ENCODE data around the gene PTPRU. TPM values are rescaled to one million over a fixed set of nuclear protein-coding genes. Genes with fewer than 3 reads are reported as not detected.

The PTPRU gene
- total RNA-seq, 2 donors from 2014 or later, result 28.7 to 47.8 TPM

- Histone ChIP-seq H3K9me3 (no peaks in the 10 kb centered on the region), H3K36me3 (peaks cover 27% of the 10 kb centered on the region), H3K4me3 (no peak overlapping the region), H3K27ac (no peak overlapping the region), H3K27me3 (replicated peaks; ENCODE audit: insufficient read depth) (no peaks in the 10 kb centered on the region), H3K4me1 (ENCODE audit: control insufficient read depth in 1 of 2, low read depth in 2 of 2) (no peaks in the 10 kb centered on the region)
- no peak for DNase-seq (ENCODE audit: low spot score)
- ATAC-seq (ENCODE audit: insufficient number of reproducible peaks, low FRiP score, low read depth), result no peak
- TF ChIP-seq CTCF (IDR thresholded peaks at IDR 0.05), result no peak
These were observed 67.1 kb downstream of the PTPRU start for GRCh38 chr1:29303201-29304024.

- ATAC-seq (ENCODE audit: insufficient number of reproducible peaks, low FRiP score, low read depth) (no peak), DNase-seq (ENCODE audit: low spot score) (no peak)
- H3K4me3 ChIP-seq, result no peak overlapping the region
- H3K4me1 ChIP-seq (ENCODE audit: control insufficient read depth in 1 of 2, low read depth in 2 of 2), result no peaks in the 10 kb centered on the region
- no peaks in the 10 kb centered on the region for H3K9me3 ChIP-seq
- H3K27ac ChIP-seq, result no peak overlapping the region
- H3K36me3 ChIP-seq, result peaks cover 27% of the 10 kb centered on the region
- H3K27me3 ChIP-seq (replicated peaks; ENCODE audit: insufficient read depth), result no peaks in the 10 kb centered on the region
- no peak for TF ChIP-seq CTCF (IDR thresholded peaks at IDR 0.05)
These were observed 67.8 kb downstream of the PTPRU start for GRCh38 chr1:29304025-29304684.

DNA sequence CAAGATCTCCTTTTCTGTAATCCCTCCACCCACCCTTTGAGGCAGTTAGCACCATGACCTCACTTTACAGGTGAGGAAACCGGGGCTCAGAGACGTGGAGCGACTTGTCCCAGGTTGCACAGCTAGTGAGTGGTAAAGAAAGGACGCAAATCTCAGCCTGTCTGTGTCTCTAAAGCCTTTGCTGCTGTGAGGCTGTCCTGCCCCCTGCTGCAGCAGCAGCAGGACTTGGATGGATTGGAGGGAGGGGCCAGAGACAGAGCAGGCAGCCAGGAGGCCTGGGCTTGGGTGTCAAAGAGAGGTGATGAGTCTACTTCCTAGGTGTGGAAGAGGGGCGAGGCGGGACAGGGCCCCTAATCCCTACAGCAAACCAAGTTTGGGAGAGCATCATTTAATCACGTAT lies 69.6 kb downstream of the PTPRU start:
- Histone ChIP-seq H3K27ac (no peak overlapping the region), H3K36me3 (peaks cover 15% of the 10 kb centered on the region), H3K4me1 (ENCODE audit: control insufficient read depth in 1 of 2, low read depth in 2 of 2) (no peaks in the 10 kb centered on the region), H3K27me3 (replicated peaks; ENCODE audit: insufficient read depth) (no peaks in the 10 kb centered on the region), H3K4me3 (no peak overlapping the region), H3K9me3 (no peaks in the 10 kb centered on the region)
- TF ChIP-seq CTCF (IDR thresholded peaks at IDR 0.05), result no peak
- DNase-seq (ENCODE audit: low spot score), result no peak
- no peak for ATAC-seq (ENCODE audit: insufficient number of reproducible peaks, low FRiP score, low read depth)

GRCh38 chr1:29306471-29307140 lies 70.3 kb downstream of the PTPRU start:
- ATAC-seq (ENCODE audit: insufficient number of reproducible peaks, low FRiP score, low read depth) (no peak), DNase-seq (ENCODE audit: low spot score) (no peak)
- Histone ChIP-seq H3K4me1 (ENCODE audit: control insufficient read depth in 1 of 2, low read depth in 2 of 2) (no peaks in the 10 kb centered on the region), H3K27ac (no peak overlapping the region), H3K27me3 (replicated peaks; ENCODE audit: insufficient read depth) (no peaks in the 10 kb centered on the region), H3K36me3 (peaks cover 20% of the 10 kb centered on the region), H3K9me3 (no peaks in the 10 kb centered on the region), H3K4me3 (no peak overlapping the region)
- TF ChIP-seq CTCF (IDR thresholded peaks at IDR 0.05), result no peak

GRCh38 chr1:29309075-29309474 lies 72.8 kb downstream of the PTPRU start:
- Histone ChIP-seq H3K27me3 (replicated peaks; ENCODE audit: insufficient read depth) (no peaks in the 10 kb centered on the region), H3K27ac (no peak overlapping the region), H3K9me3 (no peaks in the 10 kb centered on the region), H3K4me1 (ENCODE audit: control insufficient read depth in 1 of 2, low read depth in 2 of 2) (no peaks in the 10 kb centered on the region), H3K36me3 (peaks cover 33% of the 10 kb centered on the region), H3K4me3 (no peak overlapping the region)
- no peak for TF ChIP-seq CTCF (IDR thresholded peaks at IDR 0.05)
- DNase-seq (ENCODE audit: low spot score) (no peak), ATAC-seq (ENCODE audit: insufficient number of reproducible peaks, low FRiP score, low read depth) (no peak)

Measured in thoracic aorta (tissue), 2 donors.